ENCODE data around the gene CTCF. TPM values are rescaled to one million over a fixed set of nuclear protein-coding genes. Genes with fewer than 3 reads are reported as not detected.
A peak's percentile ranks its signal among the peaks of the same experiment; 100 is the strongest.

Gene CTCF
- total and polyA plus RNA-seq, 2 donors from 2014 or later = 20.4 to 42.6 TPM

DNA sequence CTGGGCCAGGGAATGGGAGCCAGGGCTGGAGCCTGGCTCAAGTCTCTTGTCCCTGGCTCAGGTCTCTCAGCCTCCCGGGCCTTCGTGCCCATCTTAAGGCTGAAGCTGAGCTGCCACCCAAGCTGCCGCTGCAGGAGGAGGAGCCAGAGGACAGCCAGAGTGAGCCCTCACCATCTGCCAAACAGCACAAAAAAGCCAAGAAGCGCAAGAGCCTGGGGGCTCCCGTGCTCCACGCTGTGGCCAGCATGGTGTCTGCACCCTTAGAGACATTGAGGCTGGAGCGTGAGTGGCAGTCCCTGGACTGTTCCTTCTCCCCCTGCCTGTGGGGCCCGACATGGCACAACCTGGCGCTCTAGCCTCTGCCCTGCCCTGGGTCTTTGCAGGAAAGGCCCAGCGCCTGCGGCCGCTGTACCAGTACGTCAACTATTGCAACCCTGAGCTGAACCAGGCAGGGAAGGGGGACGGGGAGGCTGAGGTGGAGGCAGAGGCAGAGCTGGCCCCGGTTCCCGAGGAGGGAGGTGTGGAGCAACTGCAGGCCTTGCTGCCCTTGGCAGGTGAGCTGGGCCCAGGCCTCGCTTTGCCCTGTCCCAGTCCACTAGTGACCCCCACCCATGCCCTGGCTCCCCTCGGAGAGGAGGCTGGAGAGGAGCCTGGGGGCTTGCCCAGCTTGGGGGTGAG lies 105.6 kb downstream of the CTCF start:
- DNase-seq (peak; percentile 93 to 96 (median 93)), FAIRE-seq (no peak)
- Histone ChIP-seq H3K4me3 (ENCODE audit: low read length in 3 of 3) (peak overlapping the region in 2 of 3 donors; percentile 12 to 79), H3K4me1 (ENCODE audit: control insufficient read depth in 2 of 3, insufficient read depth in 2 of 3, low read depth in 1 of 3, low read length in 3 of 3) (peaks cover 0 to 24% (median 13%) of the 10 kb centered on the region in 3 donors), H3K9me3 (ENCODE audit: control insufficient read depth in 2 of 3, insufficient read depth in 1 of 3, low read length in 3 of 3) (no peaks in the 10 kb centered on the region), H3K27me3 (ENCODE audit: control insufficient read depth, insufficient read depth, low read length) (no peaks in the 10 kb centered on the region), H3K27ac (ENCODE audit: low read depth in 2 of 2, low read length in 2 of 2) (peak overlapping the region in 1 of 2 donors; percentile 86), H3K36me3 (ENCODE audit: control insufficient read depth in 2 of 3, insufficient read depth in 3 of 3, low read length in 3 of 3) (no peaks in the 10 kb centered on the region), H3K9ac (ENCODE audit: low read length in 3 of 3) (peak overlapping the region in 1 of 3 donors; percentile 78)
- TF ChIP-seq, protein P1, sequence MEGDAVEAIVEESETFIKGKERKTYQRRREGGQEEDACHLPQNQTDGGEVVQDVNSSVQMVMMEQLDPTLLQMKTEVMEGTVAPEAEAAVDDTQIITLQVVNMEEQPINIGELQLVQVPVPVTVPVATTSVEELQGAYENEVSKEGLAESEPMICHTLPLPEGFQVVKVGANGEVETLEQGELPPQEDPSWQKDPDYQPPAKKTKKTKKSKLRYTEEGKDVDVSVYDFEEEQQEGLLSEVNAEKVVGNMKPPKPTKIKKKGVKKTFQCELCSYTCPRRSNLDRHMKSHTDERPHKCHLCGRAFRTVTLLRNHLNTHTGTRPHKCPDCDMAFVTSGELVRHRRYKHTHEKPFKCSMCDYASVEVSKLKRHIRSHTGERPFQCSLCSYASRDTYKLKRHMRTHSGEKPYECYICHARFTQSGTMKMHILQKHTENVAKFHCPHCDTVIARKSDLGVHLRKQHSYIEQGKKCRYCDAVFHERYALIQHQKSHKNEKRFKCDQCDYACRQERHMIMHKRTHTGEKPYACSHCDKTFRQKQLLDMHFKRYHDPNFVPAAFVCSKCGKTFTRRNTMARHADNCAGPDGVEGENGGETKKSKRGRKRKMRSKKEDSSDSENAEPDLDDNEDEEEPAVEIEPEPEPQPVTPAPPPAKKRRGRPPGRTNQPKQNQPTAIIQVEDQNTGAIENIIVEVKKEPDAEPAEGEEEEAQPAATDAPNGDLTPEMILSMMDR (IDR thresholded peaks at IDR 0.05; ENCODE audit: borderline replicate concordance, extremely low read depth, insufficient read depth) = peak; percentile 84
- intact Hi-C loops (cut with DNase I) = no loop called here

DNA sequence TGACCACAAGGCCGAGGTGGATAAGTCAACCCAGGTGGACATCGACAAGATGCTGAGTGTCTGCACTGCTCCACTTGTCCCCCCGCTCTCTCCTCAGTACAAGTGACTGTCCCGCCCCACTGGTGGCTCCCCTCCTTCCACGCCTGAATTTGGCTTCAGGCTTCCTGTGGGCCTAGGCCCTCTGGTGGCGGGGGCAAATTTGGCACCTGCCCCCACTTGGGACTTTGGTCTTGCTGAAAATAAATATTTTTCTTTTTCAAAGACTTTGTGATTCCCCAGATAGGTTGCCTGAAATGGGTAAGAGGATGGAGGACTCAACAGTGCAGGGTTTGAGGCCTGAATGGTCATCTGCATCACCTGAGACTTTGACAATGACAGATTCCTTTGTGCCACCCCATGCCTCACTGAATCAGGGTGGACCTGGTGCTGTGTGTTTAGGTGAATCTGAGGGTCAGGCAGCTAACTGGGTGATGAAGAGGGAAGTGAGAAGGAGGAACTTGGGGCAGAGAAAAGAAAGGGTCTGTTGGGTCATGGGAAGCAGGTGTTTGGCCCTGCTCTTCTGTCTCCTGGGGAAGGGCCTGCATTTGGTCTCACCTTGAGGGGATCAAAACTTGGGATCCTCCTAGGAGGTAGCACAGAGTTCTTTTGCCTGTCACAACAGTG lies 106.3 kb downstream of the CTCF start:
- no peaks in the 10 kb centered on the region for H3K36me3 ChIP-seq (ENCODE audit: control insufficient read depth in 2 of 3, insufficient read depth in 3 of 3, low read length in 3 of 3)
- H3K4me1 ChIP-seq (ENCODE audit: control insufficient read depth in 2 of 3, insufficient read depth in 2 of 3, low read depth in 1 of 3, low read length in 3 of 3) = peaks cover 0 to 31% (median 20%) of the 10 kb centered on the region in 3 donors
- no peak overlapping the region for H3K27ac ChIP-seq (ENCODE audit: low read depth in 2 of 2, low read length in 2 of 2)
- no peaks in the 10 kb centered on the region for H3K9me3 ChIP-seq (ENCODE audit: control insufficient read depth in 2 of 3, insufficient read depth in 1 of 3, low read length in 3 of 3)
- TF ChIP-seq, protein P1 (IDR thresholded peaks at IDR 0.05; ENCODE audit: borderline replicate concordance, extremely low read depth, insufficient read depth) = no peak
- intact Hi-C loops (cut with DNase I) = no loop called here
- no peak overlapping the region for H3K4me3 ChIP-seq (ENCODE audit: low read length in 3 of 3)
- DNase-seq = no peak
- FAIRE-seq = no peak
- no peak overlapping the region for H3K9ac ChIP-seq (ENCODE audit: low read length in 3 of 3)
- H3K27me3 ChIP-seq (ENCODE audit: control insufficient read depth, insufficient read depth, low read length) = no peaks in the 10 kb centered on the region

DNA sequence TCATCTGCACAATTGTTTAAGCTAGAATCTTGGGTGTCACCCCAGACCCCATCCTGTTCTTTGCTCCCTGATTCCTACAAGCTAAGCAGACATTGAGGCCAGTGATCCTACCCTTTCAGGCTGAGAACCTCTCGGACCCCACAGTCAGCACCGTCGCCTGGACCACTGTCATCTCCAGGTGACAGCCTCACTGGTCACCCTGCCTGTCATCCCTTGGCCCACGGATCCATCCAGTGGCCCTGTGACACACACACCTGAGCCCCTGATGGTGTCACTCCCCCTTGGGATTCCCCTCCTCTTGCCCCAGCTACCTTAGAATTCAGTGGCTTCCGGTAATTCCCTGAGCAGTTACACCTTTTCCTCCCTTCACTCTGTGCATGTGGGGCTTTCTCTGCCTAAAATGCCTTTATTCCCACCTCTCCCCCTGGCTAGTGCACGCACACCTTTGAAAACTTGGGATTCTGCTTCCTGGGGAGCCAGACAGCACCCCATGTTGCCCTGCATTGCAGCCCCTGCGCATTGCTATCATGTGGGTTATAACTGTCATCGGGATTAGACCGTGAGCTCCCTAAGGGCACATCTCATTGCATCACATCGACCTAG lies 107.3 kb downstream of the CTCF start:
- Histone ChIP-seq H3K27ac (ENCODE audit: low read depth in 2 of 2, low read length in 2 of 2) (no peak overlapping the region), H3K4me1 (ENCODE audit: control insufficient read depth in 2 of 3, insufficient read depth in 2 of 3, low read depth in 1 of 3, low read length in 3 of 3) (peaks cover 0 to 35% (median 27%) of the 10 kb centered on the region in 3 donors), H3K9ac (ENCODE audit: low read length in 3 of 3) (peak overlapping the region in 1 of 3 donors; percentile 16), H3K4me3 (ENCODE audit: low read length in 3 of 3) (no peak overlapping the region), H3K9me3 (ENCODE audit: control insufficient read depth in 2 of 3, insufficient read depth in 1 of 3, low read length in 3 of 3) (no peaks in the 10 kb centered on the region), H3K27me3 (ENCODE audit: control insufficient read depth, insufficient read depth, low read length) (no peaks in the 10 kb centered on the region), H3K36me3 (ENCODE audit: control insufficient read depth in 2 of 3, insufficient read depth in 3 of 3, low read length in 3 of 3) (no peaks in the 10 kb centered on the region)
- TF ChIP-seq, protein P1 (IDR thresholded peaks at IDR 0.05; ENCODE audit: borderline replicate concordance, extremely low read depth, insufficient read depth) = no peak
- FAIRE-seq (no peak), DNase-seq (peak in 1 of 5 donors; percentile 67)
- intact Hi-C loops (cut with DNase I) = loop anchor here (10.0 kb wide), 1 partner anchor 255 kb away; no protein-coding TSS in a partner anchor
